ENCODE measurements around the gene TTC3.

TTC3 gene

GRCh38 chr21:37226041-37226920, 153.2 kb downstream of the TTC3 start:
- TF ChIP-seq MYC (IDR thresholded peaks at IDR 0.05; ENCODE audit: low read depth, low read length) = no peak
- TF ChIP-seq CTCF (IDR thresholded peaks at IDR 0.05; ENCODE audit: low read depth, low read length) = no peak
- TF ChIP-seq POLR2A (IDR thresholded peaks at IDR 0.05; ENCODE audit: extremely low read depth, insufficient read length) = no peak
- TF ChIP-seq MAX (IDR thresholded peaks at IDR 0.05; ENCODE audit: low read depth, low read length) = no peak
- H3K4me3 ChIP-seq (ENCODE audit: low read depth, low read length) = no peak overlapping the region
- DNase-seq (ENCODE audit: low read depth) = no peak

GRCh38 chr21:37227071-37228002, 154.3 kb downstream of the TTC3 start:
- TF ChIP-seq POLR2A (IDR thresholded peaks at IDR 0.05; ENCODE audit: extremely low read depth, insufficient read length) = no peak
- no peak for TF ChIP-seq MYC (IDR thresholded peaks at IDR 0.05; ENCODE audit: low read depth, low read length)
- no peak for TF ChIP-seq CTCF (IDR thresholded peaks at IDR 0.05; ENCODE audit: low read depth, low read length)
- TF ChIP-seq MAX (IDR thresholded peaks at IDR 0.05; ENCODE audit: low read depth, low read length) = no peak
- DNase-seq (ENCODE audit: low read depth) = no peak
- H3K4me3 ChIP-seq (ENCODE audit: low read depth, low read length) = no peak overlapping the region

GRCh38 chr21:37228003-37228400, 154.9 kb downstream of the TTC3 start:
- no peak overlapping the region for H3K4me3 ChIP-seq (ENCODE audit: low read depth, low read length)
- no peak for DNase-seq (ENCODE audit: low read depth)
- TF ChIP-seq POLR2A (IDR thresholded peaks at IDR 0.05; ENCODE audit: extremely low read depth, insufficient read length) = no peak
- no peak for TF ChIP-seq CTCF (IDR thresholded peaks at IDR 0.05; ENCODE audit: low read depth, low read length)
- no peak for TF ChIP-seq MAX (IDR thresholded peaks at IDR 0.05; ENCODE audit: low read depth, low read length)
- no peak for TF ChIP-seq MYC (IDR thresholded peaks at IDR 0.05; ENCODE audit: low read depth, low read length)

- no peak for TF ChIP-seq MAX (IDR thresholded peaks at IDR 0.05; ENCODE audit: low read depth, low read length)
- no peak for TF ChIP-seq CTCF (IDR thresholded peaks at IDR 0.05; ENCODE audit: low read depth, low read length)
- no peak for TF ChIP-seq MYC (IDR thresholded peaks at IDR 0.05; ENCODE audit: low read depth, low read length)
- TF ChIP-seq POLR2A (IDR thresholded peaks at IDR 0.05; ENCODE audit: extremely low read depth, insufficient read length) = no peak
- DNase-seq (ENCODE audit: low read depth) = no peak
- H3K4me3 ChIP-seq (ENCODE audit: low read depth, low read length) = no peak overlapping the region
Measured at GRCh38 chr21:37230632-37231248, 157.7 kb downstream of the TTC3 start.

GRCh38 chr21:37231249-37231645, 158.2 kb downstream of the TTC3 start:
- no peak for DNase-seq (ENCODE audit: low read depth)
- TF ChIP-seq CTCF (IDR thresholded peaks at IDR 0.05; ENCODE audit: low read depth, low read length) (no peak), POLR2A (IDR thresholded peaks at IDR 0.05; ENCODE audit: extremely low read depth, insufficient read length) (no peak), MYC (IDR thresholded peaks at IDR 0.05; ENCODE audit: low read depth, low read length) (no peak), MAX (IDR thresholded peaks at IDR 0.05; ENCODE audit: low read depth, low read length) (no peak)
- H3K4me3 ChIP-seq (ENCODE audit: low read depth, low read length) = no peak overlapping the region
